ENCODE measurements around the gene ZC3H7A. TPM values are rescaled to one million over a fixed set of nuclear protein-coding genes. Genes with fewer than 3 reads are reported as not detected.
A peak's percentile ranks its signal among the peaks of the same experiment; 100 is the strongest.

ZC3H7A gene
- total and polyA plus RNA-seq, 9 of the 15 experiments (the other 6 are each of a cell fraction or from before 2014, with no cell fraction given), result 19.8 to 49.1 (median 28.2) TPM

DNA sequence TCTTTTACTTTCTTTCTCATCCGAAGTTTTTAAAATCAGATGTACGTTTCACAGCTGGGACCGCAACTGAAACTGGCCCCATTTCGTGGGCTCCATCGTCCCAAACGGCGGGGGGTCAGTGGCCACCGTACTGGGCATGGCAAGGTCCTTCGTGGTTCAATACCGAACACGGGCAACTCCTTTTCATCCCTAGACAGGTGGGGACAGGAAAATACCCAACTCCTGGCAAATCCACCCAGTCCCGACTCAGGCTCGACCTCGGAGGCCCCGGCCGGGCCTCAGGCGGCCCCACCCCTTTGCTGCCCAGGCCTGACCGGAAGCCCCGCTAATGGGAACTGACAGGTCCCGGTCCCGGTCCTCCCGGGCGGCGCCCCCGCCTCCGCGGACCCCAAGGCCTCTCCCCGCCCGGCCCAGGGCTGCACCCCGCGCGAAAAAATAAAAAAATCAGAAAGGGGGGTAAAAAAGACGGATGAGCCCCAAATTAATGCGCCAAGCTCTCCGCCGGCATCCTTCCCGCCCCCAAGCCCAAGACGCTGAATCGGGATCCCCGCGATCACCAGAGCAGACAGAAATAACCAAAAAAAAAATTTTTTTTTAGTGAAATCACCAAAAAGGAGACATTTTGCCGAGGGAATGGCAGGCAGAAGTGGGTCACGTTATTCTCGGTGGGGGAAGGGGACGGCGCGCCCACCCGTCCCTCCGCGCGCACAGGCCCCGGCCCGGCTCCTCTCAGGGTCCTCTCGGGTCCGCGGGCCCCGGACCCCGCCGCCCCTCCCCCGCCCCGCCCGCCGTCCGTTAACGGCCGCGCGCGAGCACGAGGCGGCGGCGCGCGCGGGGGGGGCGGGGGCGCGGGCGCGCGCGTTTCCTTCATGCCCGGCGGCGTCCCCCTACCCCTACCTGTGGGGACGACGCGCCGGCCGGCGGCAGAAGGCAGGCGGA lies 562 bp downstream of the ZC3H7A start (continued):
- TF ChIP-seq, protein P1, sequence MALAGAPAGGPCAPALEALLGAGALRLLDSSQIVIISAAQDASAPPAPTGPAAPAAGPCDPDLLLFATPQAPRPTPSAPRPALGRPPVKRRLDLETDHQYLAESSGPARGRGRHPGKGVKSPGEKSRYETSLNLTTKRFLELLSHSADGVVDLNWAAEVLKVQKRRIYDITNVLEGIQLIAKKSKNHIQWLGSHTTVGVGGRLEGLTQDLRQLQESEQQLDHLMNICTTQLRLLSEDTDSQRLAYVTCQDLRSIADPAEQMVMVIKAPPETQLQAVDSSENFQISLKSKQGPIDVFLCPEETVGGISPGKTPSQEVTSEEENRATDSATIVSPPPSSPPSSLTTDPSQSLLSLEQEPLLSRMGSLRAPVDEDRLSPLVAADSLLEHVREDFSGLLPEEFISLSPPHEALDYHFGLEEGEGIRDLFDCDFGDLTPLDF (CRISPR knock-in tag; IDR thresholded peaks at IDR 0.05), result no peak
- TF ChIP-seq NRF1 (conservative IDR thresholded peaks at IDR 0.05 in 1 of 2, IDR thresholded peaks at IDR 0.05 in 1 of 2) (peak in 1 of 2 experiments; percentile 37; a peak in 1 of 4 replicates), ERF (CRISPR knock-in tag; IDR thresholded peaks at IDR 0.05) (0 out of 2 replicates have a peak, but pooled peaks have one; percentile 51), SIRT6 (IDR thresholded peaks at IDR 0.05; ENCODE audit: low read depth, low read length) (no peak), CXXC5 (CRISPR knock-in tag; IDR thresholded peaks at IDR 0.05) (no peak; the same call in 1 of the 2 replicates), HNRNPH1 (optimal IDR thresholded peaks at IDR 0.05; ENCODE audit: low read depth, low read length) (no peak), CHD1 (IDR thresholded peaks at IDR 0.05; ENCODE audit: low read length) (peak; percentile 97), HIVEP1 (CRISPR knock-in tag; IDR thresholded peaks at IDR 0.05) (no peak), KDM5B (IDR thresholded peaks at IDR 0.05; ENCODE audit: insufficient replicate concordance, low read depth, low read length) (peak; percentile 40), ZNF282 (CRISPR knock-in tag; IDR thresholded peaks at IDR 0.05) (no peak), SP2 (IDR thresholded peaks at IDR 0.05; ENCODE audit: extremely low read depth, low read depth, low read length, poor library complexity, severe bottlenecking) (peak; percentile 5), NCOA4 (IDR thresholded peaks at IDR 0.05; ENCODE audit: partially characterized antibody) (no peak), ZNF12 (CRISPR knock-in tag; IDR thresholded peaks at IDR 0.05) (0 out of 2 replicates have a peak, but pooled peaks have one; percentile 17), SRSF7 (optimal IDR thresholded peaks at IDR 0.05; ENCODE audit: low read depth, low read length) (no peak), PHB2 (IDR thresholded peaks at IDR 0.05; ENCODE audit: low read depth) (no peak), NFE2 (IDR thresholded peaks at IDR 0.05; ENCODE audit: low read depth) (no peak), MYC (IDR thresholded peaks at IDR 0.05; ENCODE audit: low read depth, low read length) (0 out of 2 replicates have a peak, but pooled peaks have one; percentile 22), MYC (CRISPR knock-in tag; IDR thresholded peaks at IDR 0.05; ENCODE audit: borderline replicate concordance, low read depth) (no peak), THRA (IDR thresholded peaks at IDR 0.05) (no peak), ZNF57 (CRISPR knock-in tag; IDR thresholded peaks at IDR 0.05) (no peak)
- TF ChIP-seq, protein P2, sequence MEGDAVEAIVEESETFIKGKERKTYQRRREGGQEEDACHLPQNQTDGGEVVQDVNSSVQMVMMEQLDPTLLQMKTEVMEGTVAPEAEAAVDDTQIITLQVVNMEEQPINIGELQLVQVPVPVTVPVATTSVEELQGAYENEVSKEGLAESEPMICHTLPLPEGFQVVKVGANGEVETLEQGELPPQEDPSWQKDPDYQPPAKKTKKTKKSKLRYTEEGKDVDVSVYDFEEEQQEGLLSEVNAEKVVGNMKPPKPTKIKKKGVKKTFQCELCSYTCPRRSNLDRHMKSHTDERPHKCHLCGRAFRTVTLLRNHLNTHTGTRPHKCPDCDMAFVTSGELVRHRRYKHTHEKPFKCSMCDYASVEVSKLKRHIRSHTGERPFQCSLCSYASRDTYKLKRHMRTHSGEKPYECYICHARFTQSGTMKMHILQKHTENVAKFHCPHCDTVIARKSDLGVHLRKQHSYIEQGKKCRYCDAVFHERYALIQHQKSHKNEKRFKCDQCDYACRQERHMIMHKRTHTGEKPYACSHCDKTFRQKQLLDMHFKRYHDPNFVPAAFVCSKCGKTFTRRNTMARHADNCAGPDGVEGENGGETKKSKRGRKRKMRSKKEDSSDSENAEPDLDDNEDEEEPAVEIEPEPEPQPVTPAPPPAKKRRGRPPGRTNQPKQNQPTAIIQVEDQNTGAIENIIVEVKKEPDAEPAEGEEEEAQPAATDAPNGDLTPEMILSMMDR (IDR thresholded peaks at IDR 0.05 in 2 of 3, conservative IDR thresholded peaks at IDR 0.05 in 1 of 3; ENCODE audit: insufficient read depth in 2 of 3, low read depth in 1 of 3, low read length in 3 of 3), result no peak
